WTC11 (cell line): Measurements from ENCODE around the gene OCIAD1. TPM values are rescaled to one million over a fixed set of nuclear protein-coding genes. Genes with fewer than 3 reads are reported as not detected.
"Not testable (repeated sequence)": the region's sequence is repeated elsewhere in the genome, so short reads cannot be mapped to it uniquely, and the experiment has no call there.

Source experiments
- ATAC-seq: fragments of 200-7000 bp; cut with Tn5 transposase; 2 replicates; pipeline ENCODE4 v1.10.0; 2021; ENCODE audit warnings: mild to moderate bottlenecking, moderate library complexity
- CTCF ChIA-PET: fragments of 300-600 bp; sonication (Branson Sonifier 250); formaldehyde crosslinking; loops from one replicate; lab custom pipeline; 2021; ENCODE audit warnings: antibody characterized with exemption; lab: Charles Lee
- POLR2A ChIA-PET: fragments of 350-600 bp; sonication (Branson Sonifier 250); formaldehyde crosslinking; loops from one replicate; lab custom pipeline; 2021; ENCODE audit warnings: antibody characterized with exemption; lab: Charles Lee
- DNase-seq: peaks from one replicate; pipeline ENCODE4 v3.0.0; 2021; ENCODE audit warnings: low spot score
- H3K27ac Mint-ChIP-seq: 2 replicates; pipeline ENCODE4 v1.8.0; 2021; ENCODE audit warnings: mixed read lengths
- H3K27me3 Mint-ChIP-seq: 2 replicates; pipeline ENCODE4 v1.8.0; 2021; ENCODE audit warnings: low read depth, mild to moderate bottlenecking, moderate library complexity, mixed read lengths
- H3K36me3 Mint-ChIP-seq: 2 replicates; pipeline ENCODE4 v1.8.0; 2021; ENCODE audit warnings: mixed read lengths
- H3K4me1 Mint-ChIP-seq: 2 replicates; pipeline ENCODE4 v1.8.0; 2022; ENCODE audit warnings: mixed read lengths
- H3K4me3 Mint-ChIP-seq: 2 replicates; pipeline ENCODE4 v1.8.0; 2021; ENCODE audit warnings: mild to moderate bottlenecking, moderate library complexity, mixed read lengths
- H3K9me3 Mint-ChIP-seq: 2 replicates; pipeline ENCODE4 v1.8.0; 2021; ENCODE audit warnings: mixed read lengths
- ARID4B ChIP-seq: sonication (generic); formaldehyde crosslinking; IDR thresholded peaks from 2 replicates; pipeline ENCODE4 v1.8.0; 2023; ENCODE audit warnings: missing genetic modification reagents, mild to moderate bottlenecking, borderline replicate concordance
- GRHL2 ChIP-seq: fragments of 250-450 bp; sonication (Bioruptor Pico); IDR thresholded peaks from 2 replicates; pipeline ENCODE4 v1.8.0; 2022; ENCODE audit warnings: mild to moderate bottlenecking, moderate library complexity; ENCODE audit not compliant: insufficient replicate concordance, severe bottlenecking
- NR1H2 ChIP-seq: sonication (generic); formaldehyde crosslinking; IDR thresholded peaks from 2 replicates; pipeline ENCODE4 v1.9.0; 2021; ENCODE audit warnings: mild to moderate bottlenecking, moderate library complexity, missing genetic modification reagents
- NR3C1 ChIP-seq: sonication (generic); formaldehyde crosslinking; conservative IDR thresholded peaks from 2 replicates; pipeline ENCODE4 v1.8.1; 2023; ENCODE audit warnings: low read depth, mild to moderate bottlenecking, missing genetic modification reagents
- PRDM15 ChIP-seq: sonication (generic); formaldehyde crosslinking; IDR thresholded peaks from 2 replicates; pipeline ENCODE4 v1.8.0; 2022; ENCODE audit warnings: missing genetic modification reagents
- TCF7 ChIP-seq: sonication (generic); formaldehyde crosslinking; IDR thresholded peaks from 2 replicates; pipeline ENCODE4 v1.8.0; 2022; ENCODE audit warnings: mild to moderate bottlenecking, low read depth, missing genetic modification reagents, moderate library complexity
- TP53 ChIP-seq: sonication (generic); formaldehyde crosslinking; IDR thresholded peaks from 2 replicates; pipeline ENCODE4 v1.8.1; 2023; ENCODE audit warnings: mild to moderate bottlenecking, missing genetic modification reagents
- ZBTB21 ChIP-seq: sonication (generic); formaldehyde crosslinking; IDR thresholded peaks from 2 replicates; pipeline ENCODE4 v1.8.1; 2023; ENCODE audit warnings: mild to moderate bottlenecking, missing genetic modification reagents, borderline replicate concordance
- ZNF396 ChIP-seq: fragments of 250-450 bp; sonication (Bioruptor Pico); IDR thresholded peaks from 2 replicates; pipeline ENCODE4 v1.8.0; 2021; ENCODE audit warnings: mild to moderate bottlenecking, moderate library complexity, borderline replicate concordance
- total RNA-seq: library from RNA; stranded (reverse); gene quantifications from 3 replicates; pipeline ENCODE4 v1.2.3, GENCODE V29; 2021

Gene OCIAD1
- total RNA-seq, 1 experiment from 2014 or later: 135 TPM

GRCh38 chr4:48848799-48849198, 17.9 kb downstream of the OCIAD1 start:
- H3K9me3 Mint-ChIP-seq, ATAC-seq, H3K27ac Mint-ChIP-seq, H3K4me1 Mint-ChIP-seq, H3K4me3 Mint-ChIP-seq, CTCF ChIA-PET, POLR2A ChIA-PET, DNase-seq, H3K27me3 Mint-ChIP-seq: not testable (repeated sequence)
- H3K36me3 Mint-ChIP-seq: peaks cover 61% of the 10 kb centered on the region

DNA sequence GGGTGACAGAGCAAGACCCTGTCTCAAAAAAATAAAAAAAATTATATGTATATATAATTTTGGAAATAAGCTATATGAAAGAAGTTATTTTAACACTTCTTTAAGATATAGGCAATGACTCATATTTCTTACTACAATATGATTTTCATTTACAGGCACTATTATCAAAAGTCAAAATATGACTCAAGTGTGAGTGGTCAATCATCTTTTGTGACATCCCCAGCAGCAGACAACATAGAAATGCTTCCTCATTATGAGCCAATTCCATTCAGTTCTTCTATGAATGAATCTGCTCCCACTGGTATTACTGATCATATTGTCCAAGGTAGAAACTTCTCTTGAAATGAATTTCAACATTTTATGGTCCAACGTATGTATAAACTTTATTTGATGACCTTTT, 20.8 kb downstream of the OCIAD1 start:
- Mint-ChIP-seq H3K9me3 (peaks cover 6% of the 10 kb centered on the region), H3K27me3 (no peaks in the 10 kb centered on the region), H3K36me3 (peaks cover 49% of the 10 kb centered on the region), H3K4me1 (no peaks in the 10 kb centered on the region), H3K27ac (no peak overlapping the region)
- CTCF ChIA-PET: no interaction called here
- no peak for ATAC-seq
- POLR2A ChIA-PET: no interaction called here
- no peak for DNase-seq
- TF ChIP-seq ZBTB21: no peak
- TF ChIP-seq, all 79 proteins: peak for 0
- H3K4me3 Mint-ChIP-seq: no peak overlapping the region

- CTCF ChIA-PET: no interaction called here
- Mint-ChIP-seq H3K4me3 (no peak overlapping the region), H3K27me3 (no peaks in the 10 kb centered on the region)
These were observed 22.9 kb downstream of the OCIAD1 start for GRCh38 chr4:48853604-48854394.

More at GRCh38 chr4:48853604-48854394, 22.9 kb downstream of the OCIAD1 start:
- Mint-ChIP-seq H3K9me3 (no peaks in the 10 kb centered on the region), H3K27ac (no peak overlapping the region), H3K36me3 (peaks cover 51% of the 10 kb centered on the region), H3K4me1 (no peaks in the 10 kb centered on the region)
- ATAC-seq (no peak), DNase-seq (no peak)
- POLR2A ChIA-PET: no interaction called here
- no peak for TF ChIP-seq NR1H2 (CRISPR knock-in tag)
- no peak for TF ChIP-seq ARID4B
- no peak for TF ChIP-seq ZNF396 (CRISPR knock-in tag)
- TF ChIP-seq GRHL2 (CRISPR knock-in tag): no peak
- no peak for TF ChIP-seq TP53 (CRISPR knock-in tag)
- no peak for TF ChIP-seq ZBTB21
- no peak for TF ChIP-seq NR3C1 (CRISPR knock-in tag)
- TF ChIP-seq TCF7 (CRISPR knock-in tag): no peak
- no peak for TF ChIP-seq PRDM15 (CRISPR knock-in tag)
